H1 (cell line): ENCODE data around the gene AWAT2.

Experiments
- CHD2 ChIP-seq: IDR thresholded peaks from 2 replicates; pipeline ENCODE4 v1.6.1; 2012; ENCODE audit warnings: low read length, improper control_type of control experiment
- JUND ChIP-seq: IDR thresholded peaks from 2 replicates; pipeline ENCODE4 v1.6.1; 2011; ENCODE audit warnings: mild to moderate bottlenecking, improper control_type of control experiment, low read length
- MAFK ChIP-seq: IDR thresholded peaks from 2 replicates; pipeline ENCODE4 v1.6.1; 2012; ENCODE audit warnings: low read depth, mild to moderate bottlenecking, improper control_type of control experiment, low read length
- NRF1 ChIP-seq: IDR thresholded peaks from 2 replicates; pipeline ENCODE4 v1.6.1; 2011; ENCODE audit warnings: mild to moderate bottlenecking, low read depth, low read length, improper control_type of control experiment
- POLR2A ChIP-seq, 2 experiments: IDR thresholded peaks; 1 replicate in 1 of 2; 2 replicates in 1 of 2; pipeline ENCODE4 v1.6.1; 2011; ENCODE audit warnings: low read depth in 2 of 2, low read length in 2 of 2, mild to moderate bottlenecking in 2 of 2; ENCODE audit errors: control extremely low read depth in 1 of 2
- POLR2AphosphoS5 ChIP-seq: IDR thresholded peaks from 2 replicates; pipeline ENCODE4 v1.6.1; 2011; ENCODE audit warnings: low read depth, low read length
- RAD21 ChIP-seq, 2 experiments: IDR thresholded peaks in 1 of 2; conservative IDR thresholded peaks in 1 of 2; 2 replicates each; pipeline ENCODE4 v1.6.1; 2011; ENCODE audit warnings: low read depth in 2 of 2, low read length in 2 of 2, improper control_type of control experiment in 1 of 2, inconsistent platforms in 1 of 2, mild to moderate bottlenecking in 1 of 2, moderate library complexity in 1 of 2
- SP4 ChIP-seq: IDR thresholded peaks from 2 replicates; pipeline ENCODE4 v1.6.1; 2012; ENCODE audit warnings: low read length, inconsistent platforms
- TAF1 ChIP-seq: IDR thresholded peaks from 2 replicates; pipeline ENCODE4 v1.6.1; 2011; ENCODE audit warnings: mild to moderate bottlenecking, low read depth, low read length
- TF ChIP-seq, protein P1 (sequence below), 3 experiments: IDR thresholded peaks; 1 replicate in 2 of 3; 2 replicates in 1 of 3; pipeline versions ENCODE4 v1.5.1 to v1.6.1; 2011; ENCODE audit warnings: low read length in 3 of 3, mild to moderate bottlenecking in 3 of 3, inconsistent platforms in 2 of 3, low read depth in 1 of 3, moderate library complexity in 1 of 3; ENCODE audit not compliant: insufficient read depth in 1 of 3; ENCODE audit errors: control extremely low read depth in 1 of 3

- TF ChIP-seq POLR2A (IDR thresholded peaks at IDR 0.05; ENCODE audit: control extremely low read depth in 1 of 2, low read depth in 2 of 2, low read length in 2 of 2) (no peak), RAD21 (IDR thresholded peaks at IDR 0.05 in 1 of 2, conservative IDR thresholded peaks at IDR 0.05 in 1 of 2; ENCODE audit: low read depth in 2 of 2, low read length in 2 of 2) (no peak), TAF1 (no peak), POLR2AphosphoS5 (no peak), NRF1 (no peak), SP4 (no peak), CHD2 (no peak), JUND (no peak), MAFK (peak; percentile 66; the same call in 1 of the 2 replicates)
- TF ChIP-seq, protein P1, sequence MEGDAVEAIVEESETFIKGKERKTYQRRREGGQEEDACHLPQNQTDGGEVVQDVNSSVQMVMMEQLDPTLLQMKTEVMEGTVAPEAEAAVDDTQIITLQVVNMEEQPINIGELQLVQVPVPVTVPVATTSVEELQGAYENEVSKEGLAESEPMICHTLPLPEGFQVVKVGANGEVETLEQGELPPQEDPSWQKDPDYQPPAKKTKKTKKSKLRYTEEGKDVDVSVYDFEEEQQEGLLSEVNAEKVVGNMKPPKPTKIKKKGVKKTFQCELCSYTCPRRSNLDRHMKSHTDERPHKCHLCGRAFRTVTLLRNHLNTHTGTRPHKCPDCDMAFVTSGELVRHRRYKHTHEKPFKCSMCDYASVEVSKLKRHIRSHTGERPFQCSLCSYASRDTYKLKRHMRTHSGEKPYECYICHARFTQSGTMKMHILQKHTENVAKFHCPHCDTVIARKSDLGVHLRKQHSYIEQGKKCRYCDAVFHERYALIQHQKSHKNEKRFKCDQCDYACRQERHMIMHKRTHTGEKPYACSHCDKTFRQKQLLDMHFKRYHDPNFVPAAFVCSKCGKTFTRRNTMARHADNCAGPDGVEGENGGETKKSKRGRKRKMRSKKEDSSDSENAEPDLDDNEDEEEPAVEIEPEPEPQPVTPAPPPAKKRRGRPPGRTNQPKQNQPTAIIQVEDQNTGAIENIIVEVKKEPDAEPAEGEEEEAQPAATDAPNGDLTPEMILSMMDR (IDR thresholded peaks at IDR 0.05; ENCODE audit: control extremely low read depth in 1 of 3, insufficient read depth in 1 of 3, low read depth in 1 of 3, low read length in 3 of 3): no peak
These were observed 7.1 kb downstream of the AWAT2 start for GRCh38 chrX:70042399-70043371.
